HFF-Myc (cell line): ENCODE data around the gene FAM78A.

Experiments used
- DNase-seq: peaks from one replicate; pipeline ENCODE4 v3.0.0-alpha.2; 2011; ENCODE audit warnings: low read depth; ENCODE audit errors: extremely low read depth
- H3K4me3 ChIP-seq: replicated peaks from 2 replicates; pipeline ENCODE4 v1.5.1; 2011; ENCODE audit warnings: low read depth, mild to moderate bottlenecking, control low read depth, low read length
- TF ChIP-seq, protein P1 (sequence below): IDR thresholded peaks from 2 replicates; pipeline ENCODE4 v1.5.1; 2012; ENCODE audit warnings: mild to moderate bottlenecking, low read depth, low read length, control low read depth; ENCODE audit errors: missing control alignments

FAM78A gene

GRCh38 chr9:131296460-131296859, 20.1 kb upstream of the FAM78A start:
- H3K4me3 ChIP-seq, result no peak overlapping the region
- DNase-seq, result no peak
- TF ChIP-seq, protein P1, sequence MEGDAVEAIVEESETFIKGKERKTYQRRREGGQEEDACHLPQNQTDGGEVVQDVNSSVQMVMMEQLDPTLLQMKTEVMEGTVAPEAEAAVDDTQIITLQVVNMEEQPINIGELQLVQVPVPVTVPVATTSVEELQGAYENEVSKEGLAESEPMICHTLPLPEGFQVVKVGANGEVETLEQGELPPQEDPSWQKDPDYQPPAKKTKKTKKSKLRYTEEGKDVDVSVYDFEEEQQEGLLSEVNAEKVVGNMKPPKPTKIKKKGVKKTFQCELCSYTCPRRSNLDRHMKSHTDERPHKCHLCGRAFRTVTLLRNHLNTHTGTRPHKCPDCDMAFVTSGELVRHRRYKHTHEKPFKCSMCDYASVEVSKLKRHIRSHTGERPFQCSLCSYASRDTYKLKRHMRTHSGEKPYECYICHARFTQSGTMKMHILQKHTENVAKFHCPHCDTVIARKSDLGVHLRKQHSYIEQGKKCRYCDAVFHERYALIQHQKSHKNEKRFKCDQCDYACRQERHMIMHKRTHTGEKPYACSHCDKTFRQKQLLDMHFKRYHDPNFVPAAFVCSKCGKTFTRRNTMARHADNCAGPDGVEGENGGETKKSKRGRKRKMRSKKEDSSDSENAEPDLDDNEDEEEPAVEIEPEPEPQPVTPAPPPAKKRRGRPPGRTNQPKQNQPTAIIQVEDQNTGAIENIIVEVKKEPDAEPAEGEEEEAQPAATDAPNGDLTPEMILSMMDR, result no peak

GRCh38 chr9:131292937-131293336, 16.6 kb upstream of the FAM78A start:
- TF ChIP-seq, protein P1, result no peak
- DNase-seq, result no peak
- no peak overlapping the region for H3K4me3 ChIP-seq

- TF ChIP-seq, protein P1, result no peak
- H3K4me3 ChIP-seq, result no peak overlapping the region
- no peak for DNase-seq
Observed at GRCh38 chr9:131291795-131292315, 15.5 kb upstream of the FAM78A start.

DNA sequence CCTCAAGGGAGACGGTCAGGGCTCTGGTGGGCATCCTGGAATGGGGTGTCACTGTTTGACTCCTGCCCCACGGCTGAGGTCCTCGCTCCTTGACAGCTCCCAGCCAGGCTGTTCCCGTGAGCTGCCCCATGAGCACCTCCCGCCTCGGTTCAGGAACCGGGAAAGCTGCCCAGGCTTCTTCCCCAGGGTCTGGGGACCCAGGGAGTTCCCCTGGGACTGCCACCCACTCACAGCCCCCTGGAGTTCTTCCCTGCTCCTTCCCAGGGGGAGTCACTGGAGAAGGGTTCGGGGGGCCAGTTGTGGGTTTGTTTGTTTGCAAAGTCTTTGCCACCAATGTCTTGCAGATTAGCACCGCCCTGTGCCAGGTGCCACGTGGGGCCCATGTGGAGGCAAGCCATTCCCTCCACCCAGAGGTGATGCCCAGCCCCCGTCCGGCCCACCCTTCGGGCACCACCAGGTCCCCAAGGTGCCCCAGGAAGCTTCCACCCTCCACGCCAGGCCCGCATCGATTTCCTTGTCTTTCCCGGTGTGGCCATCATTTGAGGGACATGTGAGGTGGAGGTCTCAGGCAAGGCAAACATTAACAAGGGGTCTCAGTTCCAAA, 14.6 kb upstream of the FAM78A start:
- no peak overlapping the region for H3K4me3 ChIP-seq
- DNase-seq, result no peak
- TF ChIP-seq, protein P1, result no peak

DNA sequence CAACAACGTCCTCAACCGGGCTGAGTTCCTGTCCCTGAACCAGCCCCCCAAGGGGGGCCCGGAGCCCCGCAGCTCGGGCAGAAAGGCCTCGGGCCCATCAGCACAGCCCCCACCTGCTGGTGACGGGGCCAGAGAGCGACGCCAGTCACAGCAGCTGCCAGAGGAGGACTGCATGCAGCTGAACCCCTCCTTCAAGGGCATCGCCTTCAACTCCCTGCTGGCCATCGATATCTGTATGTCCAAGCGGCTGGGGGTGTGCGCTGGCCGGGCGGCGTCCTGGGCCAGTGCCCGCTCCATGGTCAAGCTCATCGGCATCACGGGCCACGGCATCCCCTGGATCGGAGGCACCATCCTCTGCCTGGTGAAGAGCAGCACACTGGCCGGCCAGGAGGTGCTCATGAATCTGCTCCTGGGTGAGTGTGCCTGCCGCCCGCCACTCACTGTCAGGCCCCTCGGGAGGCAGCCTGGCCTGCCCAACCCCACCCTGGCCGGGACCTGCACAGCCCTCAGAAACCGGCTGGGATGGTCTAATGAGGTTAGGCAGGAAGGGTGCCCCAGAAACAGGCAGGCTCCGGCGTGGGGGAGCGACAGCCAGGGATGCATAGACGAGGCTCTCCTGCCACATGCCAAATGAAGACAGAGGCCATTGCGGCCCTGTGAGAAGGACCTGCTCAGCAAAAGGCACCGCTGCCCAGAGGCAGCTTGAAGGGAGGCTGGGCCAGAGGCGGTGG, 13.9 kb upstream of the FAM78A start:
- DNase-seq, result no peak
- H3K4me3 ChIP-seq, result peak overlapping the region; percentile 24
- TF ChIP-seq, protein P1, result no peak

DNA sequence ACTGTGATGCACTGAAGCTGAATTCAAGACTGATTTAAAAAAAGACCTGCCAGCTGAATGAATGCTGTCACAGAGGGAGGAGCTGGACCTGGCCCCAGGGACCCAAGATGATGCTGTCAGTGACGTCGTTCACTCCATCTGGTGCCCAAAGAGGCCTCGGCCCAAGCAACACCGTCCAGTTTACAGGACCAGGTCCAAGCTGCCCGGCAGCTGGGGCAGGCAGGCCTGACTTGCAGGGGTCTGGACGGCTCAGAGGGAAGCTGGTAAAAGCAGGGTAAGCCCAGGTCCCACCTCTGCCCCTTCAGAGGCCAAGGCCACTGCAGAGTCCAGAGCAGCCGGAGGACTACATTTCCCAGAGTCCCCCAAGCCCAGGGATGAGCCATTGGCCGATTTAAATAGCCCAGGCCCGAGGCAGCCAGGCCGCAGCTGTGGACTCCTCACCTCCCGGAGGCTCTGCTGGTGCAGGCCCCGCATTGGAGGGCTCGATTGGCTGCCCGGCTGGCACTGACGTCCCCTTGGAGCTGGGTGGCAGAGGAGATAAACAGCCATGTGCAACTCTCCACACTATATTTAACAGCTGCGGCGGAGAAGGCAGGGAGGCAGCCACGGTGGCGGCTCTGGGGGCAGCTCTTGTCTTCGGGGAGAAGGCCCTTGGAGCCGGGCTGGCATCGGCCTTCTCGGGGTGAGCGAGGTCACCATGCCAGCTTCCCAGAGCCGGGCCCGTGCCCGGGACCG, 13.2 kb upstream of the FAM78A start, which contains the start of gene PLPP7:
Gene PLPP7 (plus strand): TSS at position 423 of the 735 bp plus-strand sequence. CDS start 275 bp downstream, at position 698.
- DNase-seq, result no peak
- H3K4me3 ChIP-seq, result peak within 1 kb of the TSS; percentile 24
- TF ChIP-seq, protein P1, result no peak
